Fibroblast of skin of left biceps (primary cell): ENCODE results near the gene MYLK2.

Experiments used
- DNase-seq, 2 experiments: peaks; one replicate each; pipeline ENCODE4 v3.0.0-alpha.2; 2013; ENCODE audit warnings: low read depth in 2 of 2

Gene MYLK2

DNA sequence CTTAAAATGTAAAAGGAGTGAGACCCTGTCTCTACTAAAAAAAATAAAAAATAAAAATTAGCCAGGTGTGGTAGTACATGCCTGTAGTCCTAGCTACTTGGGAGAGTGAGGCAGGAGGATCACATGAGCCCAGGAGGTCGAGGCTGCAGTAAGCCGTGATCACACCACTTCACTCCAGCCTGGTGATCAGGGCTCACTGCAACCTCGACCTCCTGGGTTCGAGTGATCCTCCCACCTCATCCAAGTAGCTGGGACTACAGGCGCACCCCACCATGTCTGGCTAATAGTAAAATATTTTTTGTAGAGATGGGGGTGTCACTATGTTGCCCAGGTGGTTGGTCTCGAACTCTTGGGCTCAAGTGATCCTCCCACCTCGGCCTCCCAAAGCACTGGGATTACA lies 34.3 kb downstream of the MYLK2 start:
- no peak for DNase-seq

GRCh38 chr20:31856516-31856915 lies 37.4 kb downstream of the MYLK2 start:
- no peak for DNase-seq

DNA sequence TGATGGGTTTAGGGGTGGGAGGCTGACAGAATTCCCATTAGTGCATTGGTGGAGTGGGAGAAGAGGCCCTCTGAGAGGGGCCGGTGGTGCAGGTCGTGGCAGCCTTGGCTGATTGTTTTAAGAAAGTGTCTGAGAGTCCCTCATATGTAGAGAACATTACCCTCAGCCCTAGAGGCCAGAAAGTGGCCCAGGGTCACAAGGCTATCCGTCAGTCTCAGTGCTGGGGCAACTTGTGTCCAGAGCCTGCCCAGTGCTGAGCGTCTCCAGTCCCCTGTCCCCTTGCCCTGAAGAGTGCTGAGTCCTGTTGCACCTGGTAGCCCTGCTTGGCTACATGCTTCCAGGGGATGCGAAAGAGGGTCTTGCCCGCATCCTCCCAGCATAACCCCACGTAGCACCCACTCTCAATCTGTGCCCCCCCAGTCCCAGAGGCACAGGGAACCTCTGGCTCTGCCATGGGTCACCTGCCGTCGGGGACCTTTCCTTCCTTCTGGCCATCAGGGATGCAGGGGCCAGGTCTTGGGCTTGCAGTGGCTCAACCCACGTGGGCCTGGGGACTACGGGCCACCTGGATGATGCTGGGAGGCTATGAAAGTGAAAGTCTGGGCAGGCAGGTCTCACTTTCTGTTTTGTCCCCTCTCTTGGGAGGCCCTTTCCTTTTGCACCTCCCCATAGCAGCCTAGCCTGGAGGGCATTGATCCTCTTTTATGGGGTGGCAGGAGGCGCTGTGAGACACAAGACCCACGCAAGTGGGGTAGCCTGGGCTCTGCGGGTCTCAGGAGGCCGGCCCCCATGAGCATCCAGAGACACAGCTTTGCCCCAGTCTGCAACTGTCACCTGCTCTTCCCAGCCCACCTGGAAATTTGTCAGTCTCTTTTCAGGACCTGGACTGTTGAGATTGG lies 39.0 kb downstream of the MYLK2 start:
- DNase-seq: no peak

DNA sequence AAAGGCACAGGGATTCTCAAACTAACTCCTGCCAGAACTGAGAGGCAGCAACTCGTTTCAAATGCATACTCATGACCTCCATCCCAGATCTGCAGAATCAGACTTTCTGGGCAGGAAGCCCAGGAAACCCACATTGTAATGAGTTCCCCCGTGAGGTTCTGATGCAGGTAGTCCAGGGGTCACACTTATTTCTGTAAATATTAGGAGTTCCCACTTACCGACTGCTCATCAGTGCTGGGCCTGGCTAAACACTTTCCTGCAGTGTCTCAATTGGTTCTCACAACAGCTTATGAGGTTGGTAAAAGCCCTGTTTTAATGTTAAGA lies 39.6 kb downstream of the MYLK2 start:
- DNase-seq: no peak

DNA sequence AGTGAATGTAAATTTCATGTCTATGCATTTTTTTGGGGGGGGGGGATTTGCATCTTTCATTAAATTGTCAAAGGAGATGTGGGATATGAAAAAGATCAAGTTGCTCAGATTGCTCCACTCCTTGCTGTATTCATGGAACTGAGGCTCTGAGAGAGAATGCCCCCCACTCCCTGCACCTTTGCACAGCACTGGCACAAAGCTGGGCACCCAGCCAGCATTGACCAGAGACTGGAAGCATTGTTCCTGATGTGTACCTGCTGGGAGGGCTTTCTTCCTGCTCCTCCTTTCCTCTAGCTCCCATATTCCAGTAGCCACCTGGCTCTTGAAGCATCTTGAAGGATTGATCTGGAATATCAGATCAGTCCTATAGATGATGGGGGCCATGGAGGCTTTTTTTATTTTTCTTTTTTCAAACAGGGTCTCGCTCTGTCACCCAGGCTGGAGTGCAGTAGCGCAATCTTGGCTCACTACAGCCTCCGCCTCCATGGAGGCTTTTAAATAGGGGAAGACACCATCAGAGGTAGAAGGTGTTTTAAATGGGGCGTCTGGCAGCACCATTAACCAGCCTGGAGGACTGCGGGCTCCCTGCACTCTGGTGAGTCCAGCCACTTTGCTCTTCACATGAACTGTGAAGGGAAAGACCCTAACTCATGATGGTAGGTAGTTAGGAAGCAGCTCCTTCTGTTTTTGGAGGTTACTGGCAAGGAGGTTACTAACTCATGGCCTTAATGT lies 40.3 kb downstream of the MYLK2 start:
- DNase-seq: no peak

DNA sequence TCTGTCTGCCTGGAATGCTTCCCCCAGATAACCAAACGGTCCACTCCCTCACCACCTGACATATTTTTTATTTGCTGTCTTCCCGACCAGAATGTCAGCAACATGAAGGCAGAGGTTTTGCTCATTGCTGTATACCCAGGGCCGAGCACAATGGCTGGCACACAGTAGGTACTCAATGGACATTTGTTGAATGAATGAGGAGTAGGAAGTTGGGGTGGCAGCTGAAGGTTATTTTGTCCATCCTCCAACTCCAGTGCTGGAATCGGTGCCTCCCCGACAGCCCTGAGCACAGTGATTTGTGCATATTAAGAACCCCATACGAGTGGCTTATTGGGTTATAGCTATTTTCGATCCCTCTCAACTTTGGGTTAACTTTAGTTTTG lies 40.8 kb downstream of the MYLK2 start:
- no peak for DNase-seq

DNA sequence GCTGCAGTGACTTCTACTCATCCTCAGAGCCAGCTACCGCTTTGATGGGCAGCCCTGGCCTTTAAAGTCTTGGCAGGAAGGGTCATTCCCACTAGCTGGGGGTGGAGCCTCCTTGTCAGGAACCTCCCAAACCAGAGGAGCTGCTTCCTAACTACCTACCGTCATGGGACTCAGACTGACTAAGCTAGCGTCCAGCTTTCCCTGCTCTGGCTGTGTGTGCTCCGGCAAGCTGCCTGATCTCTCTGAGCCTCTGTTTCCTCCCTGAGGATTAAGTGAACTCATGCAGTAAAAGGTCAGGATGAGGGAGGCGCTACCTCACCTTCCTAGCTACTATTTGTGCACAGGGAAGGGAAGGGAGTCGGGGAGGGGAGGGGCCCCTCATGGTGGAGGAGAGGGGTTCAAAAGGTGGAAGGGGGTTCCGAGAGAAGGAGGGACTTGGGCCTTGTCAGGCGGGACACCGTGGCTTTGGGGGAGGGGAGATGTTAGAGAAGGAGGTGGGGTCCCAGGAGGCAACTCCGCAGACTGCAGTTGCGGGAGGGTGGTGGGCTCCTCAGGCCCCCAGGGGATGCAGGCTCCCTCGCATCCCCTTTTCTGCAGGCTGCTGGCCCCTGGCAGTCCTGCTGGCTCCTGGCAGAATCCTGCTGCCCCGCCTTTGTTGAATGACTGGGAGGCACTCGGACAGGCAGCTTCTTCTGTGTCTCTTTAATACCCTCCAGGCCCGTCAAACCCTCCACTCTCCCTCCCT lies 41.4 kb downstream of the MYLK2 start:
- DNase-seq: no peak

- DNase-seq: no peak
Observed at GRCh38 chr20:31861135-31861384, 41.9 kb downstream of the MYLK2 start.

GRCh38 chr20:31861385-31862156 lies 42.4 kb downstream of the MYLK2 start:
- no peak for DNase-seq

- DNase-seq: no peak
Observed at GRCh38 chr20:31862157-31862470, 43.0 kb downstream of the MYLK2 start.

DNA sequence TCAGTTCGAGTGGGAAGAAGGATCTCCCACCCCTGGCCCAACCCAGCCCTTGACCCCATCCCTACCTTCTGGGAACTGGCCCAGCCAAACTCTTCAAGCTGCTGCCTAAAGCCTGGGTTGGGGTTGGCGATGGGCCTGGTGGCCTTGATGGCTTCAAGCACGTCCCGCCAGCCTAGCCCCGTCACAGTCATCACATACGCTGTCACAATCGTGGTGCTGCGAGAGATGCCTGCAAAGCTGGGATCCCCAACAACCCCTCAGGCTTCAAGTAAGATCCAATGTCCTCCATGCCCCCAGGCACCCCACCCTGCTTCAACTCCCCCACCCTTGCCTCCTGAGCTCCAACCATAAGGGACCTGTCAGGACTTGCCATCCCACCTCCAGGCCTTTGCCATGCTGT lies 43.4 kb downstream of the MYLK2 start:
- DNase-seq: no peak

GRCh38 chr20:31863296-31864085 lies 44.3 kb downstream of the MYLK2 start:
- DNase-seq: no peak

- DNase-seq: no peak
Observed at GRCh38 chr20:31864521-31865400, 45.6 kb downstream of the MYLK2 start.

GRCh38 chr20:31866221-31866620 lies 47.1 kb downstream of the MYLK2 start:
- no peak for DNase-seq

GRCh38 chr20:31868853-31869672 lies 49.9 kb downstream of the MYLK2 start:
- no peak for DNase-seq

GRCh38 chr20:31869673-31869941 lies 50.5 kb downstream of the MYLK2 start:
- DNase-seq: no peak

DNA sequence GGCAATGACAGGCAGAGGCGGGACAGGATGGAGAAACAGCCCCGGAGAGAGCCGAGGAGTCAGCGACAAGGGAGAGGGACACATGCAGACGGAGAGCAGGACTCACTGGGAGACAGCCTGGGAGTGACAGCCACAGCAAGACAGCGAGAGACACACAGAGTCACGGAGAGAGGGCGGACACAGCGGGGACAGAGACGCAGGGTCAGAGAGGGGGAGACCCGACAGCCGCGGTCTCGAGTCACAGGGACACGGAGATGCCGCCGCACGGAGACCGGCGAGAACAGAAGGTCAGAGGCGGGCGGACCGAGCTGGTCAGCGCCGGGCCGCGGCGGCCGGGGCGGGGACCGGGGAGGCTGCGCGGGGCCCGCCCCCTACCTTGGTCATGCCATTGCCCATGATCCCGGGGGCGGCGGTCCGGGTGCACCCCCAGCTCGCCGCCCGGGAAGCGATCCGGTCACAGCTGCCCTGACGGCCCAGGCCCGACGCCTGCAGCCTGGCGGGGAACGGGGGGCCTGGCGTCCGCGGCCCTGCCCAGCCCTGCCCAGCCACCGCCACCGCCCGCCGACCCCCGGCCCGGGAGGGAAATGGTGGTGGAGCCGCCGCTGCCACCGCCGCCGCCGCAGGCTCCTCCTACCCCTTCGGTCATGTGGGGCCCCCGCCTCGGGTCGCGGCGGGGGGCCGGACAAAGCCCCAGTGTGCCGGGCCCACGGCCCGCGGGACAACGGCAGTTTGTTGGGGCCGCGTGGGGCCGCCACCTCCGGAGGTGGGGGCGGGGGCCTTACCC lies 51.0 kb downstream of the MYLK2 start, which contains the start of the genes DUSP15 and TTLL9:
Gene DUSP15, minus strand, starts transcription at position 586 of the 784 bp plus-strand sequence. Its CDS starts 190 bp downstream, at position 396.
Gene TTLL9, plus strand, starts transcription at position 693 of the 784 bp plus-strand sequence. CDS start 493 bp downstream, outside the sequence.
- no peak for DNase-seq

DNA sequence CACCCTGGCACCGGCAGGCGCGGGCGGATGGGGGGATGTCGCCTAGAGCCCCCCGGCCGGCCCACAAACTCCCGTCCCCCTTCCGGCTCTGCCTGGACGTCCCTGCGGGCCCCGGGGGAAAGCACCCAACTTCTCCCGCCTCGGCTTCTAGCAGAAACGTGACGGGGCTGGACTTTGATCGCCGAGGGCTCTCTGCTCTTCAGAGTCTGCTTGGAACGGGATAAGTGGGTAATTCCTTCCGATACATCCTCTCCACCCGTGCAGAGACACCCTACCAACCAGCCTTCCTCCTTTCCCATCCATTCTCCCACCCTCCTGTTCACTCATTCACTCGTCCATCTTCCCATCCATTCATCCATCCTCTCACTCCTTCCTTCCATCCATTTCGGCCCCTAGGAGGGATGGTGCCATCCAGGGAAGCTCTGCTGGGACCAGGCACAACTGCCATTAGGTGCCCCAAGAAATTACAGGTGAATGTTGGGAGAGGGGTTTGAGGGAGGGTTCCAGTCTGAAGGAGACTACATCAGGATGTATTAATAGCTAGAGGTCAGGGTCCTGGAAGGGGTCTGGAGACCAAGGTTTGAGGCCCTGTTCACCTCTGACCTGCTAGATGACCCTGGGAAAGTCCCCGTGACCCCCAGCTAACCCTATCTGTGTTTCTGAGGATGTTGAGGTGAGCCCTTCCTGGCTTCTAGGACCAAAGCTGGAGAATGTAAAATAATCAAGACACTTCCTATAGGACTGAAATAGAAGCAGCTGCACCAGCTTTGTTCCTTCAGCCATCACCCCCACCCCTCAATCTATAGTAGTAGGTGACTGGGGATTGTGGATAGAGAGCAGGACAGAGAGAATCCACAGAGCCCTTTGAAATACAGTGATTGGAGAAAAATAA lies 51.8 kb downstream of the MYLK2 start:
- no peak for DNase-seq
